K562 (cell line): Measurements from ENCODE around the gene UBFD1. TPM values are rescaled to one million over a fixed set of nuclear protein-coding genes. Genes with fewer than 3 reads are reported as not detected.

ENCODE experiments used
- BCOR ChIP-seq: fragments of 450-650 bp; IDR thresholded peaks from 2 replicates; pipeline ENCODE4 v1.6.1; 2016
- BRF1 ChIP-seq: IDR thresholded peaks from 3 replicates; pipeline ENCODE4 v1.6.1; 2011; ENCODE audit warnings: borderline replicate concordance, mild to moderate bottlenecking; ENCODE audit not compliant: insufficient read length; ENCODE audit errors: extremely low read depth
- C11orf30 ChIP-seq: fragments of 450-650 bp; IDR thresholded peaks from 2 replicates; pipeline ENCODE4 v1.6.1; 2016; ENCODE audit warnings: low read depth, mild to moderate bottlenecking
- CCAR2 ChIP-seq: fragments of 200-400 bp; formaldehyde crosslinking; IDR thresholded peaks from 2 replicates; pipeline ENCODE4 v1.6.1; 2017; ENCODE audit warnings: mild to moderate bottlenecking, low read depth, low read length
- ESRRB ChIP-seq: fragments of 250-450 bp; sonication (Bioruptor Pico); IDR thresholded peaks from 2 replicates; pipeline ENCODE4 v1.5.0; 2020; ENCODE audit warnings: mild to moderate bottlenecking, moderate library complexity, borderline replicate concordance
- JUN ChIP-seq, 2 experiments: sonication (generic) in 1 of 2; formaldehyde crosslinking in 1 of 2; IDR thresholded peaks; 2 replicates each; pipeline versions ENCODE4 v1.6.1 to v1.8.0; 2012 to 2022; ENCODE audit warnings: borderline replicate concordance in 2 of 2, mild to moderate bottlenecking in 2 of 2, improper control_type of control experiment in 1 of 2, low read depth in 1 of 2, low read length in 1 of 2, missing genetic modification reagents in 1 of 2
- NFRKB ChIP-seq: fragments of 450-650 bp; IDR thresholded peaks from 2 replicates; pipeline ENCODE4 v1.6.1; 2016; ENCODE audit warnings: low read depth
- SIRT6 ChIP-seq: IDR thresholded peaks from one replicate; pipeline ENCODE4 v1.6.1; 2012; ENCODE audit warnings: low read depth, mild to moderate bottlenecking, control low read depth, inconsistent platforms, low read length, moderate library complexity
- TBP ChIP-seq: optimal IDR thresholded peaks from 2 replicates; pipeline ENCODE3; 2011; ENCODE audit warnings: low read depth, low read length, improper control_type of control experiment
- TOE1 ChIP-seq, 2 experiments: fragments of 450-650 bp in 1 of 2; sonication (generic) in 1 of 2; formaldehyde crosslinking in 1 of 2; IDR thresholded peaks; 2 replicates each; pipeline versions ENCODE4 v1.7.1 to v1.8.0; 2016 to 2022; ENCODE audit warnings: borderline replicate concordance in 2 of 2, mild to moderate bottlenecking in 2 of 2, antibody characterized with exemption in 1 of 2, inconsistent platforms in 1 of 2, low read depth in 1 of 2, missing genetic modification reagents in 1 of 2, moderate library complexity in 1 of 2
- ZBTB17 ChIP-seq: fragments of 450-650 bp; formaldehyde crosslinking; IDR thresholded peaks from 2 replicates; pipeline ENCODE4 v1.4.0; 2020; ENCODE audit warnings: mild to moderate bottlenecking
- ZFP30 ChIP-seq: fragments of 250-450 bp; sonication (Bioruptor Pico); IDR thresholded peaks from 2 replicates; pipeline ENCODE4 v1.8.0; 2022; ENCODE audit warnings: moderate library complexity, mild to moderate bottlenecking, inconsistent platforms, borderline replicate concordance
- ZNF316 ChIP-seq: fragments of 450-650 bp; IDR thresholded peaks from 2 replicates; pipeline ENCODE4 v1.6.1; 2016
- ZNF431 ChIP-seq: sonication (generic); formaldehyde crosslinking; IDR thresholded peaks from 2 replicates; pipeline ENCODE4 v1.8.0; 2022; ENCODE audit warnings: mild to moderate bottlenecking, missing genetic modification reagents
- polyA plus RNA-seq, 8 experiments: library from polyadenylated mRNA; depleted of rRNA in 4 of 8; stranded (reverse) in 5 of 8; unstranded in 3 of 8; fragments of >200 nt; fragmentation: Nextera tagmentation in 2 of 8; fragmentation: Illumina TruSeq in 1 of 8; extraction: Ambion mirVana in 2 of 8; extraction: Trizol in 1 of 8; gene quantifications; 2 replicates each; pipeline versions ENCODE4 v1.2.1 to v1.2.3, GENCODE V29; 2011 to 2014; ENCODE audit warnings: inconsistent platforms in 1 of 8, missing spikeins in 1 of 8
- total RNA-seq, 7 experiments: library from RNA; depleted of rRNA in 6 of 7; stranded (reverse); fragments of >200 nt in 6 of 7; fragmentation: Illumina TruSeq in 2 of 7; extraction: Trizol in 2 of 7; gene quantifications; 2 replicates each; pipeline versions ENCODE4 v1.2.1 to v1.2.3, GENCODE V29; 2011 to 2021; ENCODE audit warnings: low replicate concordance in 1 of 7
- TF ChIP-seq, protein P1 (sequence below): sonication (generic); formaldehyde crosslinking; IDR thresholded peaks from 2 replicates; pipeline ENCODE4 v1.8.0; 2022; ENCODE audit warnings: mild to moderate bottlenecking, missing genetic modification reagents
- TF ChIP-seq, protein P2 (sequence below), 2 experiments: fragments of 150-350 bp in 1 of 2; IDR thresholded peaks; 2 replicates each; pipeline ENCODE4 v1.6.1; 2012 to 2016; ENCODE audit warnings: low read depth in 2 of 2, low read length in 2 of 2, mild to moderate bottlenecking in 1 of 2, moderate library complexity in 1 of 2
- TF ChIP-seq, protein P3 (sequence below): sonication (generic); formaldehyde crosslinking; IDR thresholded peaks from 2 replicates; pipeline ENCODE4 v1.5.0; 2020; ENCODE audit warnings: missing genetic modification reagents

UBFD1 gene
- total and polyA plus RNA-seq, 9 of the 15 experiments (the other 6 are each of a cell fraction or from before 2014, with no cell fraction given), result 10.7 to 66.2 (median 34.0) TPM

DNA sequence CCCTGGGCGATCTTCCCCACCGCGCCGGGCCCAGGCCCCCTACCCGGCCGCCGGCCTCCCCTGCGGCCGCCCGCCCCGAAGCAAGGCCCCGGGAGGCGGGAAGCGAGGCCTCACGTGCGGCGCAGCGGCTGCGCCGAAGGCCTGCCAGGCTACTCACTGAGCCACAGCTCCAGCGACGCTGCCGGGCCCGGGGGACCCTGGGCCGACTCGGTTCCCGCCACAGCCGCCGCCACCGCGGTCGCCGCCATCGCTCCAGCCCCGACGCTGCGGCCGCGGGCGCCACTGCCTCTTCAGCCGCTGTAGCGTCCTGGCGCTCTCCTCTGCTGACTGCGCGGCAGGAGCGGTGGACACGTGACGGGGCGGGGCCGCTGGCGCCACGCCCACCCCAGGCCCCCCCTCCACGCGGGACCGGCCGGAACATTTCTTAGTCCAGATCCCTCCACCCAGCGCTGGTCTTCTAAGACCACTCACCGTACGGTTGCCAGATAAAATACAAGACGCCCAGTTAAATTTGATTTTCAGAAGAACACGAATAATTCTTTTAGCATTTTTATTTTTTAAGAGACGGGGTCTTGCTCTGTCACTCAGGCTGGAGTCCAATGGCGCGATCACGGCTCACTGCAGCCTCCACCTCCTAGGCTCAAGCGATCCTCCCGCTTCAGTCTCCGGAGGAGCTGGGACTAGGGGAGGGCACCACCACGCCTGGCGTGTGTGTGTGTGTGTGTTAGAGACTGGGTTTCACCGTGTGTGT lies 47.2 kb upstream of the UBFD1 start, which contains the start of gene GGA2 (continued):
- TF ChIP-seq, protein P1, sequence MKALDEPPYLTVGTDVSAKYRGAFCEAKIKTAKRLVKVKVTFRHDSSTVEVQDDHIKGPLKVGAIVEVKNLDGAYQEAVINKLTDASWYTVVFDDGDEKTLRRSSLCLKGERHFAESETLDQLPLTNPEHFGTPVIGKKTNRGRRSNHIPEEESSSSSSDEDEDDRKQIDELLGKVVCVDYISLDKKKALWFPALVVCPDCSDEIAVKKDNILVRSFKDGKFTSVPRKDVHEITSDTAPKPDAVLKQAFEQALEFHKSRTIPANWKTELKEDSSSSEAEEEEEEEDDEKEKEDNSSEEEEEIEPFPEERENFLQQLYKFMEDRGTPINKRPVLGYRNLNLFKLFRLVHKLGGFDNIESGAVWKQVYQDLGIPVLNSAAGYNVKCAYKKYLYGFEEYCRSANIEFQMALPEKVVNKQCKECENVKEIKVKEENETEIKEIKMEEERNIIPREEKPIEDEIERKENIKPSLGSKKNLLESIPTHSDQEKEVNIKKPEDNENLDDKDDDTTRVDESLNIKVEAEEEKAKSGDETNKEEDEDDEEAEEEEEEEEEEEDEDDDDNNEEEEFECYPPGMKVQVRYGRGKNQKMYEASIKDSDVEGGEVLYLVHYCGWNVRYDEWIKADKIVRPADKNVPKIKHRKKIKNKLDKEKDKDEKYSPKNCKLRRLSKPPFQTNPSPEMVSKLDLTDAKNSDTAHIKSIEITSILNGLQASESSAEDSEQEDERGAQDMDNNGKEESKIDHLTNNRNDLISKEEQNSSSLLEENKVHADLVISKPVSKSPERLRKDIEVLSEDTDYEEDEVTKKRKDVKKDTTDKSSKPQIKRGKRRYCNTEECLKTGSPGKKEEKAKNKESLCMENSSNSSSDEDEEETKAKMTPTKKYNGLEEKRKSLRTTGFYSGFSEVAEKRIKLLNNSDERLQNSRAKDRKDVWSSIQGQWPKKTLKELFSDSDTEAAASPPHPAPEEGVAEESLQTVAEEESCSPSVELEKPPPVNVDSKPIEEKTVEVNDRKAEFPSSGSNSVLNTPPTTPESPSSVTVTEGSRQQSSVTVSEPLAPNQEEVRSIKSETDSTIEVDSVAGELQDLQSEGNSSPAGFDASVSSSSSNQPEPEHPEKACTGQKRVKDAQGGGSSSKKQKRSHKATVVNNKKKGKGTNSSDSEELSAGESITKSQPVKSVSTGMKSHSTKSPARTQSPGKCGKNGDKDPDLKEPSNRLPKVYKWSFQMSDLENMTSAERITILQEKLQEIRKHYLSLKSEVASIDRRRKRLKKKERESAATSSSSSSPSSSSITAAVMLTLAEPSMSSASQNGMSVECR, result peak; percentile 85
- TF ChIP-seq ESRRB (no peak), TBP (peak; percentile 76), ZNF316 (no peak), ZBTB17 (CRISPR knock-in tag) (no peak), C11orf30 (no peak), NFRKB (no peak), SIRT6 (no peak), TOE1 (IDR thresholded peaks at IDR 0.05; ENCODE audit: borderline replicate concordance) (peak; percentile 18; the same call in 1 of the 2 replicates), TOE1 (CRISPR knock-in tag; IDR thresholded peaks at IDR 0.05; ENCODE audit: borderline replicate concordance, low read depth) (no peak), CCAR2 (no peak), ZNF431 (CRISPR knock-in tag) (0 out of 2 replicates have a peak, but pooled peaks have one; percentile 80), BCOR (peak; percentile 65; the same call in 1 of the 2 replicates), BRF1 (no peak), JUN (IDR thresholded peaks at IDR 0.05; ENCODE audit: borderline replicate concordance, low read depth, low read length) (no peak), JUN (CRISPR knock-in tag; IDR thresholded peaks at IDR 0.05; ENCODE audit: borderline replicate concordance) (0 out of 2 replicates have a peak, but pooled peaks have one; percentile 51), ZFP30 (CRISPR knock-in tag) (no peak)
- TF ChIP-seq, protein P2, sequence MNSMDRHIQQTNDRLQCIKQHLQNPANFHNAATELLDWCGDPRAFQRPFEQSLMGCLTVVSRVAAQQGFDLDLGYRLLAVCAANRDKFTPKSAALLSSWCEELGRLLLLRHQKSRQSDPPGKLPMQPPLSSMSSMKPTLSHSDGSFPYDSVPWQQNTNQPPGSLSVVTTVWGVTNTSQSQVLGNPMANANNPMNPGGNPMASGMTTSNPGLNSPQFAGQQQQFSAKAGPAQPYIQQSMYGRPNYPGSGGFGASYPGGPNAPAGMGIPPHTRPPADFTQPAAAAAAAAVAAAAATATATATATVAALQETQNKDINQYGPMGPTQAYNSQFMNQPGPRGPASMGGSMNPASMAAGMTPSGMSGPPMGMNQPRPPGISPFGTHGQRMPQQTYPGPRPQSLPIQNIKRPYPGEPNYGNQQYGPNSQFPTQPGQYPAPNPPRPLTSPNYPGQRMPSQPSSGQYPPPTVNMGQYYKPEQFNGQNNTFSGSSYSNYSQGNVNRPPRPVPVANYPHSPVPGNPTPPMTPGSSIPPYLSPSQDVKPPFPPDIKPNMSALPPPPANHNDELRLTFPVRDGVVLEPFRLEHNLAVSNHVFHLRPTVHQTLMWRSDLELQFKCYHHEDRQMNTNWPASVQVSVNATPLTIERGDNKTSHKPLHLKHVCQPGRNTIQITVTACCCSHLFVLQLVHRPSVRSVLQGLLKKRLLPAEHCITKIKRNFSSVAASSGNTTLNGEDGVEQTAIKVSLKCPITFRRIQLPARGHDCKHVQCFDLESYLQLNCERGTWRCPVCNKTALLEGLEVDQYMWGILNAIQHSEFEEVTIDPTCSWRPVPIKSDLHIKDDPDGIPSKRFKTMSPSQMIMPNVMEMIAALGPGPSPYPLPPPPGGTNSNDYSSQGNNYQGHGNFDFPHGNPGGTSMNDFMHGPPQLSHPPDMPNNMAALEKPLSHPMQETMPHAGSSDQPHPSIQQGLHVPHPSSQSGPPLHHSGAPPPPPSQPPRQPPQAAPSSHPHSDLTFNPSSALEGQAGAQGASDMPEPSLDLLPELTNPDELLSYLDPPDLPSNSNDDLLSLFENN (IDR thresholded peaks at IDR 0.05; ENCODE audit: low read depth in 2 of 2, low read length in 2 of 2), result no peak
- TF ChIP-seq, protein P3, sequence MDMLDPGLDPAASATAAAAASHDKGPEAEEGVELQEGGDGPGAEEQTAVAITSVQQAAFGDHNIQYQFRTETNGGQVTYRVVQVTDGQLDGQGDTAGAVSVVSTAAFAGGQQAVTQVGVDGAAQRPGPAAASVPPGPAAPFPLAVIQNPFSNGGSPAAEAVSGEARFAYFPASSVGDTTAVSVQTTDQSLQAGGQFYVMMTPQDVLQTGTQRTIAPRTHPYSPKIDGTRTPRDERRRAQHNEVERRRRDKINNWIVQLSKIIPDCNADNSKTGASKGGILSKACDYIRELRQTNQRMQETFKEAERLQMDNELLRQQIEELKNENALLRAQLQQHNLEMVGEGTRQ (CRISPR knock-in tag), result peak; percentile 98
